Glomerular visceral epithelial cell (primary cell): ENCODE measurements around the gene TRIM40.
A peak's percentile ranks its signal among the peaks of the same experiment; 100 is the strongest.

Experiments
- DNase-seq: peaks from one replicate; pipeline ENCODE4 v3.0.0-alpha.2; 2016; ENCODE audit errors: extremely low spot score

Gene TRIM40

GRCh38 chr6:30149858-30150550 is 14.1 kb downstream of the TRIM40 start:
- peak; percentile 58 for DNase-seq

GRCh38 chr6:30150671-30151395 is 14.9 kb downstream of the TRIM40 start:
- peak; percentile 98 for DNase-seq

- no peak for DNase-seq
Measured at GRCh38 chr6:30151580-30151979, 15.6 kb downstream of the TRIM40 start.

- peak; percentile 35 for DNase-seq
Measured at GRCh38 chr6:30152016-30152673, 16.2 kb downstream of the TRIM40 start.

GRCh38 chr6:30152910-30153610 is 17.1 kb downstream of the TRIM40 start:
- no peak for DNase-seq

GRCh38 chr6:30154061-30154460 is 18.1 kb downstream of the TRIM40 start:
- DNase-seq, result no peak

GRCh38 chr6:30154709-30155519 is 19.0 kb downstream of the TRIM40 start:
- peak; percentile 98 for DNase-seq

- no peak for DNase-seq
Measured at GRCh38 chr6:30155520-30156261, 19.8 kb downstream of the TRIM40 start.

- peak; percentile 90 for DNase-seq
Measured at GRCh38 chr6:30156262-30156599, 20.3 kb downstream of the TRIM40 start.

- DNase-seq, result no peak
Measured at GRCh38 chr6:30156774-30157173, 20.8 kb downstream of the TRIM40 start.

GRCh38 chr6:30157581-30157980 is 21.6 kb downstream of the TRIM40 start:
- no peak for DNase-seq

- DNase-seq, result no peak
Measured at GRCh38 chr6:30157999-30158398, 22.1 kb downstream of the TRIM40 start.

- no peak for DNase-seq
Measured at GRCh38 chr6:30158475-30159040, 22.6 kb downstream of the TRIM40 start.

GRCh38 chr6:30160008-30160784 is 24.3 kb downstream of the TRIM40 start:
- no peak for DNase-seq

- no peak for DNase-seq
Measured at GRCh38 chr6:30160785-30161531, 25.0 kb downstream of the TRIM40 start, which contains the start of gene TRIM10. TSS of gene TRIM10 (minus strand) at chr6:30161211. CDS start at chr6:30160858, 353 bp downstream.

- DNase-seq, result no peak
Measured at GRCh38 chr6:30162265-30163089, 26.5 kb downstream of the TRIM40 start.

GRCh38 chr6:30163090-30163917 is 27.4 kb downstream of the TRIM40 start, which contains the start of gene TRIM15:
TSS of gene TRIM15 (plus strand) at chr6:30163546. CDS start at chr6:30163685, 139 bp downstream.
- DNase-seq, result no peak
